ENCODE measurements around the gene ZNF37A.
"Not testable (repeated sequence)": the region's sequence is repeated elsewhere in the genome, so short reads cannot be mapped to it uniquely, and the experiment has no call there.

The ZNF37A gene

DNA sequence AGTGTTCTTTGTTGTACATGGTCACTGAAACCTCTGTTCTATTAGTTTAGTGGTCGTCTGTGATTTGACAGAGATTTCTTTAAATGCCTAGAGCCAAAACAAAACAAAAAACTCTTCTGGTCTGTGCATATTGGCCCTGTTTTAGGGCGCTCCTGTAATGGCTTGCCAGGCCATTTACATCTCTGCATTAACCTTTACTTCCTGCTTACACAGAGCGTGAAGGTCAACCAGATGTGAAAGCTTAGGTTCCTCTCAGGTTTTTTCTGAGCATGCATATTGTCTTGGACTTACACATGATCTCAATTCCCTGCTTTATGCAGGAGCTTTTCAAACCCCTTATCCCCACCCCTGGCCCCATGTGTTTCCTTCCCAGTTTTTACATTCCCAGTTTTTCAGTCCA is 9.6 kb downstream of the ZNF37A start:
- no peaks in the 10 kb centered on the region for H3K4me1 Mint-ChIP-seq (ENCODE audit: low read depth)
- H3K27me3 Mint-ChIP-seq, result no peaks in the 10 kb centered on the region
- no peak overlapping the region for H3K27ac Mint-ChIP-seq
- H3K9me3 Mint-ChIP-seq, result peaks cover 89% of the 10 kb centered on the region
- H3K36me3 Mint-ChIP-seq (ENCODE audit: low read depth), result peaks cover 90% of the 10 kb centered on the region
- no peak overlapping the region for H3K4me3 Mint-ChIP-seq
- intact Hi-C loops (cut with micrococcal nuclease), result no loop called here

DNA sequence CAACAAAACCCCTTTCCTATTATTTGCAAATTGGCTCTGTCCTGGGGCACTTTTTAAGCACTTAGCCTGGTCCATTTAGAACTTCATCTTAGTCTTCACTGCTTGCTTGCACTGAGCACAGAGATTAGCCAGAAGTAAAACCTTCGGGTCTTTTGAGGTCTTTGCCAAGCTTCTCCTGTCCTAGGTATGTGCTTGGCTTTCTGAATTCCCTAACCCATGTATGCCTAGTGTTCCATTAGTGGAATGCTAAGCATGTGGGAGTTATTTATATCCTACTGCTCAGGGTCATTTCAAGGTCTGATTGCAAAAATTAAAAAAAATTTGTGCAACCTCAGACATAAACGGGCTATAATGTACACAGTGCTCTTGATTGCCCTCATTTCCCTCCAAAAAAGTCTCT is 18.0 kb downstream of the ZNF37A start:
- Mint-ChIP-seq H3K9me3 (peaks cover 91% of the 10 kb centered on the region), H3K27me3 (no peaks in the 10 kb centered on the region), H3K27ac (no peak overlapping the region), H3K4me1 (ENCODE audit: low read depth) (no peaks in the 10 kb centered on the region), H3K36me3 (ENCODE audit: low read depth) (peaks cover 55% of the 10 kb centered on the region), H3K4me3 (no peak overlapping the region)
- intact Hi-C loops (cut with micrococcal nuclease), result no loop called here

DNA sequence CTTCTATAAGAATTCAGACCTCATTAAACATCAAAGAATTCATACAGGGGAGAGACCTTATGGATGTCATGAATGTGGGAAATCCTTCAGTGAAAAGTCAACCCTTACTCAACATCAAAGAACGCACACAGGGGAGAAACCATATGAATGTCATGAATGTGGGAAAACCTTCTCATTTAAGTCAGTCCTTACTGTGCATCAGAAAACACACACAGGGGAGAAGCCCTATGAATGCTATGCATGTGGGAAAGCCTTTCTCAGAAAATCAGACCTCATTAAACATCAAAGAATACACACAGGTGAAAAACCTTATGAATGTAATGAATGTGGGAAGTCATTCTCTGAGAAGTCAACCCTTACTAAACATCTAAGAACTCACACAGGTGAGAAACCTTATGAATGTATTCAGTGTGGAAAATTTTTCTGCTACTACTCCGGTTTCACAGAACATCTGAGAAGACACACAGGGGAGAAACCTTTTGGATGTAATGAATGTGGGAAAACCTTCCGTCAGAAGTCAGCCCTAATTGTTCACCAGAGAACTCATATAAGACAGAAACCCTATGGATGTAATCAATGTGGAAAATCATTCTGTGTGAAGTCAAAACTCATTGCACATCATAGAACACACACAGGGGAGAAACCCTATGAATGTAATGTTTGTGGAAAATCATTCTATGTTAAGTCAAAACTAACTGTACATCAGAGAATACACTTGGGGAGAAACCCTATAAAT is 24.1 kb downstream of the ZNF37A start:
- peaks cover 97% of the 10 kb centered on the region for H3K9me3 Mint-ChIP-seq
- intact Hi-C loops (cut with micrococcal nuclease), result no loop called here
- no peak overlapping the region for H3K27ac Mint-ChIP-seq
- H3K27me3 Mint-ChIP-seq, result no peaks in the 10 kb centered on the region
- H3K4me1 Mint-ChIP-seq (ENCODE audit: low read depth), result no peaks in the 10 kb centered on the region
- H3K36me3 Mint-ChIP-seq (ENCODE audit: low read depth), result peaks cover 61% of the 10 kb centered on the region
- no peak overlapping the region for H3K4me3 Mint-ChIP-seq

DNA sequence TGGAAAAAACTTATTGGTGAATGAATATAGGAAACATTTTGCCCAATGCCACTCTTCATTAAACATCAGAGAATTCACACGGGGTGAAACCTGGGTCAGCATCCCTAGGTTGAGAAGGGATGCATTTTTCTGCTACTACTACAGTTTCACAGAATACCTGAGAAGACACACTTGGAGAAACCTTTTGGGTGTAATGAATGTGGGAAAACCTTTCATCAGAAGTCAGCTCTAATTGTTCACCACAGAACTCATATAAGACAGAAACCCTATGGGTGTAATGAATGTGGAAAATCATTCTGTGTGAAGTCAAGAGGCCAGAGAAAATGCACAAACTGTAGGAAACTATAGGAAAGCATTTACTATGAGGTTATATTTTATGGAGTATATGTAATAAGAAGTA is 24.9 kb downstream of the ZNF37A start:
- intact Hi-C loops (cut with micrococcal nuclease), result no loop called here
- H3K27me3 Mint-ChIP-seq, result no peaks in the 10 kb centered on the region
- H3K27ac Mint-ChIP-seq, result no peak overlapping the region
- H3K36me3 Mint-ChIP-seq (ENCODE audit: low read depth), result peaks cover 53% of the 10 kb centered on the region
- H3K9me3 Mint-ChIP-seq, result peaks cover 97% of the 10 kb centered on the region
- no peaks in the 10 kb centered on the region for H3K4me1 Mint-ChIP-seq (ENCODE audit: low read depth)
- no peak overlapping the region for H3K4me3 Mint-ChIP-seq

DNA sequence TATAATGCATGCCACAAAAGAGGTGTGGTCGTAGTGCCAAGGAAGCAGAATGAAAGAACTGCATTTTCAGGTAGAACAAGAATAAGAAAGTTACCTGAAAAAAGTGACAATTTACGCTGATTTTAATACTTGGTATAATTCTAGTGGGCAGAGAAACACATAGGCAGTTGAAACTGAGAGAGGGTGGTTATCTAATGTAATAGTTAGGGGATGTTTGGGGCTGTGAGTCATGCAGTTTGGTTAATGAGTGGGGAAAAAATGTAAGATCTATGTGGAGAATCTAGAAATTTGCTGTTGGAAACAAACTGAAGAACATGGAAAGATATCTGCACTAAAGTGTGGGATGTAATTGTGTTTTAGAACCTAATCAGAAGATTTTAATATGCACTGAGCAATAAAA is 33.7 kb downstream of the ZNF37A start:
- Mint-ChIP-seq H3K36me3 (ENCODE audit: low read depth) (peaks cover 3% of the 10 kb centered on the region), H3K4me1 (ENCODE audit: low read depth) (no peaks in the 10 kb centered on the region), H3K9me3 (peaks cover 91% of the 10 kb centered on the region), H3K4me3 (no peak overlapping the region), H3K27me3 (no peaks in the 10 kb centered on the region), H3K27ac (no peak overlapping the region)
- intact Hi-C loops (cut with micrococcal nuclease), result no loop called here

DNA sequence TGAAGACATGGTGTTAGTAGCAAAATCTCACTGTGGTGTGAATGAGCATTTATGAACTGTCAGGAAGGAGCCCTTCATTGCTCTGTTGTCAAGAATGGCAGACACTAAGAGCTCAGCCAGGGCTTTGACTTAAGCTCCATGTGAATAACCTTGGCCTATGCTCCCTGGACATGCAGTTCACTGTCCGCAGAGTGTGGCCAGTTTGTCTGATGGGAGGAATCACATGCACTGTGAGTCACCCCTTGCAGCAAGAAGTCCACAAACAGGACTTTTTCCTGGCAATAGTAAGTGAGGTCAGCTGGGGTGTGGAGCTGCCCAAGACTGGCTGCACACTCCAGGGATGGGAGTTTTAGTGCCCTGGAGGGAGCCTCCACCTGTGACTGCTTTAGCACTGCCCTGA is 49.5 kb downstream of the ZNF37A start:
- Mint-ChIP-seq H3K36me3 (ENCODE audit: low read depth) (no peaks in the 10 kb centered on the region), H3K4me1 (ENCODE audit: low read depth) (no peaks in the 10 kb centered on the region), H3K27me3 (no peaks in the 10 kb centered on the region), H3K4me3 (no peak overlapping the region), H3K9me3 (peaks cover 69% of the 10 kb centered on the region), H3K27ac (no peak overlapping the region)
- intact Hi-C loops (cut with micrococcal nuclease), result no loop called here

DNA sequence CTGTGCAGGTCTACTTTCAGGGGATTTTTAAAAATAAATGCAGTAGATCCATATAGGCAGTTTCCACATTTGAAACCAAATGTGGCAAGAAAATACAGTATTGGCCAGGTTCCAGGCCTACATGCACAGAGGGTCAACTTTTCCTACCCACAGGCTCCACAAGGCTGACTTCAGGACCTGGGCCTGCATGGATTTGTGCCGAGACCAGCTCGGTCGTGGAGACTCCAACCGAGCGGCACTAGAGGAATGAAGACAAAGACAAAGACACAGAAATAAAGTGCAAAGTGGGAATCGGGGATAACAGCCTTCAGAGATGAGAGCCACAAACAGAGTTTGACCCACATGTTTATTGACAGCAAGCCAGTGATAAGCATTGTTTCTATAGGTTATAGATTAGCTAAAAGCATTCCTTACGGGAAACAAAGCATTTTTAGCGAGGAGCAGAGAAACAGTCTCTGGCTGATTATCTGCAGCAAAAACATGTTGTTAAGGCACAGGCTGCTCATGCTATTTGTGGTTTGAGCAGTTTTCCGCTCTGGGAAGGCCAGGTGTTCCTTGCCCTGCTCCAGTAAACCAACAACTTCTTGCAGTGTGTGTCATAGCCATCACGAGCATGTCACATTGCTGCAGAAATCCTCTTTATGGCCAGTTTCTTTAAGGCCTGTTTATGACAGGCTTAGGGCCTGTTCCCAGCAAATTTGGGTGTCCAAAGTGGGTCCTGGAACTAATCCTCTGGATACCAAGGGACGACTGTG is 52.6 kb downstream of the ZNF37A start:
- Mint-ChIP-seq H3K27me3 (no peaks in the 10 kb centered on the region), H3K4me1 (ENCODE audit: low read depth) (no peaks in the 10 kb centered on the region), H3K9me3 (peaks cover 55% of the 10 kb centered on the region), H3K4me3 (no peak overlapping the region), H3K36me3 (ENCODE audit: low read depth) (no peaks in the 10 kb centered on the region), H3K27ac (no peak overlapping the region)
- intact Hi-C loops (cut with micrococcal nuclease), result no loop called here

DNA sequence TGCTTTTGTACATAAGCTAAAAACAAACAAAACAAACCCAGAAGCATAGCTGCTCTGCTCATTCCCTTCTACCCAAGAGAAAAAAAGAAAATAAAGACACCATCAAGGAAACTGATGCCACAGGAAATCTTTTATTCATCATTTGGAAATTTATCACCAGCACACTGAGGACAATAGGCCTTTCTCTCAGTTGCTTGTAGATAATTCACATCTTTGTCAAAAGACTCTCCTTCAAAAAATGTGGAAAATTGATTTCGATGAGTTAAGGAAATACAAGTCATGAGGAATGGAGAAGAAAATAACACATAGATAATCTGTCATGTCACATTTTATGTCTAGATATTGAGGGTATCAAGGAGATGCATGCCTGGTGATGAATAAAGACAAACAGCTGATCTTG is 53.5 kb downstream of the ZNF37A start:
- H3K9me3 Mint-ChIP-seq, result peaks cover 48% of the 10 kb centered on the region
- no peak overlapping the region for H3K27ac Mint-ChIP-seq
- intact Hi-C loops (cut with micrococcal nuclease), result no loop called here
- no peaks in the 10 kb centered on the region for H3K27me3 Mint-ChIP-seq
- H3K4me3 Mint-ChIP-seq, result no peak overlapping the region
- H3K36me3 Mint-ChIP-seq (ENCODE audit: low read depth), result no peaks in the 10 kb centered on the region
- H3K4me1 Mint-ChIP-seq (ENCODE audit: low read depth), result no peaks in the 10 kb centered on the region

DNA sequence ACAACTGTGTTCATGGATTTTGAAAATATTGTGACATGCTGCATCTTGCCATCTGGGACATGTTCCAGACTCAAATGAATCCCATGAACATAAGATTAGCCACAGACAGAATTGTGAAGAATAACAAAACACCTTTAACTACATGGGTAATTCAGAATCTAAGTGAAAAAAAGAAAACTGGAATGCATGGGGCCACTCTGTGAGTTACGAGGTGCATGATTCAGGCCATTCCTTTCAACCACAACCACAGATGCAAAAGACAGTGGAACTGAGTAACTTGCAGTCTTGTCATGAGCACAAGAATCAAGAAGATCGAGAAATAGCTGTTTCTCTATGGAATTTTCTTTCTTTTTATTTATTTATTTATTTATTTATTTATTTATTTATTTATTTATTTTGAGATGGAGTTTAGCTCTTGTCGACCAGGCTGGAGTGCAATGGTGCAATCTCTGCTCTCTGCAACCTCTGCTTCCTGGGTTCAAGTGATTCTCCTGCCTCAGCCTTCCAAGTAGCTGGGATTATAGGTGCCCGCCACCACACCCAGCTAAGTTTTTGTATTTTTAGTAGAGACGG is 56.8 kb downstream of the ZNF37A start:
- H3K4me1 Mint-ChIP-seq (ENCODE audit: low read depth); H3K4me3 Mint-ChIP-seq; intact Hi-C loops (cut with micrococcal nuclease); H3K27ac Mint-ChIP-seq; H3K36me3 Mint-ChIP-seq (ENCODE audit: low read depth); H3K27me3 Mint-ChIP-seq: not testable (repeated sequence)
- peaks cover 57% of the 10 kb centered on the region for H3K9me3 Mint-ChIP-seq

DNA sequence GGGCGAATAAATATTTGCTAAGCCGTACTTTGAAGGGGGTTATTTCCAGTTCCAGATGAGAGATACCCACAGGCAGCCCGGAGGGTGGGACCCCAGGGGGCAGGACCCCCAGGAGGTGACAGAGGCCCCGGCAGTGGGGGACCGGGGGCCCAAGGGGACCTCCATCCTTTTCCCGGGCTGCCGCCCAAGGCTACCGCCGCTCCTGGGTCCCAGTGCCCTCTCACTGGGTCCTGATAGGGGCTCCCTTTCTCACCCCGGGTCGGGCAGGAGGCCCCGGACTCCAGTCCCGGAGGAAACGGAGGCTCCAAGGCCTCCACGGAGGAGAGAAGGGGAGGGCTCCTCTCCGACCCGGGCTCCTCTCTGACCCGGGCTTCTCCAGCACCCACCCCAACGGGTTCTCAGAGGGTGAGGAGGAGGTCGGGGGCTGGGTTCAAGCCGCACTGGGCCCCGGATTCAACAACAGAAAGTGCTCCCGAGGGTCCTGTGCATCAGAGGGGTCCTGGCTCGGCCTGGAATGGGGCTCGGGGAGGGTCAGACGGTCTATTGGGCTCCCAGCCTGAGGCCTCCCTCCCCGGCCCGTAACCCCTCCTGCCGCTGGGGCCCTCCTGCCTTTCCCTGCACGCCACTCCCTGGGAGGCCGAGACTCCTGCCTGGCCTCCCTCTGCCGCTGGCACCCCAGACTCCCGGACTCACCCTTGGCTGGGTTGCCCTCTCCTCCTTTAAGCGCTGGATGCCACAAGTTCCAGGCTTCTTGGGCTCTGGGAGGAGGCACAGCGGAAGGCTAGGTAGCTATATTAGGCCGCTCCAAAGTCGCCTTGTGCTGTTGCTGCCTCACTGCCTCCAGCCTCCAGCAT is 62.5 kb downstream of the ZNF37A start:
- Mint-ChIP-seq H3K36me3 (ENCODE audit: low read depth) (no peaks in the 10 kb centered on the region), H3K4me3 (no peak overlapping the region), H3K9me3 (peaks cover 68% of the 10 kb centered on the region), H3K27ac (no peak overlapping the region), H3K4me1 (ENCODE audit: low read depth) (no peaks in the 10 kb centered on the region), H3K27me3 (no peaks in the 10 kb centered on the region)
- intact Hi-C loops (cut with micrococcal nuclease), result no loop called here

DNA sequence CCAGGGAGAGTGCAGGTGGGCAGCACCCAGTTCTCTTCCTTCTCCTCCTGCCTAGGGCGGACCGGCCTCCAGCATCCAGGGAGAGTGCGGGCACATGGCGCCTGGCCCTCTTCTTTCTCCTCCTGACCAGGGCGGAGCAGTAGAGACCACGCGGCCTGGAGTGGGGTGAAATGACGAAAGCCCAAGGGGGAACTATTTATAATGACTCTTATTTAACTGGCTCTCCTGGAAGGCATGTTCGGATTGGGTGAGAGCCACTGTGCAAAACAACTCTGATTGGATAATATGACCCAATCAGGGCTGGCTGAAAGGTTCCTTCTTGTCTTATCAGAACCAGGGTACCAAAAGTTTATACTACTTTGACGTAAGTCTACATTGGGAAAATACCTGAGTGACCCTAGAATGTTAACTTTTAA is 63.1 kb downstream of the ZNF37A start:
- no peaks in the 10 kb centered on the region for H3K4me1 Mint-ChIP-seq (ENCODE audit: low read depth)
- H3K27me3 Mint-ChIP-seq, result no peaks in the 10 kb centered on the region
- intact Hi-C loops (cut with micrococcal nuclease), result no loop called here
- H3K27ac Mint-ChIP-seq, result no peak overlapping the region
- no peaks in the 10 kb centered on the region for H3K36me3 Mint-ChIP-seq (ENCODE audit: low read depth)
- peaks cover 68% of the 10 kb centered on the region for H3K9me3 Mint-ChIP-seq
- no peak overlapping the region for H3K4me3 Mint-ChIP-seq

DNA sequence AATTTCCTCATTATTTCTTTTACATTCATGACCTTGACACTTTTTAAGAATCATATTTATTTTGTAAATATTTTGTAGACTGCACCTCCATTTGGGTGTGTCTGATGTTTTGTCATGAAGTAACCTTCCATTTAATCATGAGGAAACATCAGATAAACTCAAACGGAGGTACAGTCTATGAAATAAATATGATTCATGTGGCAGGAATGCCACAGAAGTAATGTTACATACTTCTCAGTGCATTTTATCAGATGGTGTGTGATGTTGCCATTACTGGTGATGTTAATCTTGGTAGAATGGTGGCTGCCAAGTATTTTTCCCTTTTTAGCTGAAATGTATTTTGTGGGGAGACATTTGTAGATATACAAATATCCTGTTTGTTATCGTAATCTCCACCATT is 64.9 kb downstream of the ZNF37A start:
- intact Hi-C loops (cut with micrococcal nuclease), result no loop called here
- H3K36me3 Mint-ChIP-seq (ENCODE audit: low read depth), result no peaks in the 10 kb centered on the region

DNA sequence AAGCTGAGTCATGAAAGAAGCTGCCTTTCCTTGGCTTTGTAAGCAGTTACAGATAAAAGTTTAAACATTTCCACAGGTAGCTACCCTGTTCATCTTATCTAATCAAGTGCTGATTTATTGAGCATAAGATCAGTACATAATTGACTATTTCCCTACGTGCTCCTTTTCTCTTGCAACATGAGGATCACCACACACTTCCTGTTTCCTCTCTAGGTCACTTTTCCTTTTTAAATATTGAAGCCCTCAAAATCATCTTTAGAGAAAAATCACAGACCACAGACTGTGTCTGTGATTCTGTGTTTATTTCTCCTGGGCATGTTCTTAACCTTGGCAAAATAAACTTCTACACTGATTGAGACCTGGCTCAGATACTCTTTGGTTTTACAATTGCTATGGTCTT is 69.5 kb downstream of the ZNF37A start:
- intact Hi-C loops (cut with micrococcal nuclease), result no loop called here
- Mint-ChIP-seq H3K4me3 (no peak overlapping the region), H3K9me3 (peaks cover 52% of the 10 kb centered on the region), H3K27me3 (no peaks in the 10 kb centered on the region), H3K27ac (no peak overlapping the region), H3K36me3 (ENCODE audit: low read depth) (no peaks in the 10 kb centered on the region), H3K4me1 (ENCODE audit: low read depth) (no peaks in the 10 kb centered on the region)

More for the DNA sequence above, 64.9 kb downstream of the ZNF37A start:
- Mint-ChIP-seq H3K4me1 (ENCODE audit: low read depth) (no peaks in the 10 kb centered on the region), H3K27me3 (no peaks in the 10 kb centered on the region), H3K27ac (no peak overlapping the region), H3K9me3 (peaks cover 60% of the 10 kb centered on the region), H3K4me3 (no peak overlapping the region)

DNA sequence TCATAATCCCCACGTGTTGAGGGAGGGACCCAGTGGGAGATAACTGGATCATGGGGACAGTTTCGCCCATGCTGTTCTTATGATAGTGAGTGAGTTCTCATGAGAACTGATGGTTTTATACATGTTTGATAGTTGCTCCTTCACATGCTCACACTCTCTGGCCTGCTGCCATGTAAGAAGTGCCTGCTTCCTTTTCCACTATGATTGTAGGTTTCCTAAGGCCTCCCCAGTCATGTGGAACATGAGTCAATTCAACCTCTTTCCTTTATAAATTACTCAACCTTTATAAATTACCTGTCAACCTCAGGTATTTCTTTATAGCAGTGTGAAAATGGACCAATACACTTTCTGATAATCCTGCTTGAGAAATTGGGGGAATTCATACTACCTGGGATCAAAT is 80.2 kb downstream of the ZNF37A start:
- H3K36me3 Mint-ChIP-seq (ENCODE audit: low read depth), result no peaks in the 10 kb centered on the region
- peaks cover 42% of the 10 kb centered on the region for H3K9me3 Mint-ChIP-seq
- no peak overlapping the region for H3K4me3 Mint-ChIP-seq
- intact Hi-C loops (cut with micrococcal nuclease), result no loop called here
- no peaks in the 10 kb centered on the region for H3K4me1 Mint-ChIP-seq (ENCODE audit: low read depth)
- no peak overlapping the region for H3K27ac Mint-ChIP-seq
- no peaks in the 10 kb centered on the region for H3K27me3 Mint-ChIP-seq
